Suprapubic skin (tissue), 4 donors: ENCODE measurements around the gene HLA-DRB1. TPM values are rescaled to one million over a fixed set of nuclear protein-coding genes. Genes with fewer than 3 reads are reported as not detected.

ENCODE experiments used
- DNase-seq, 2 donors: peaks; one replicate each; pipeline ENCODE4 v3.0.0-alpha.2; 2019; ENCODE audit warnings: low spot score in 2 of 2
- H3K27ac ChIP-seq: fragments of 200-600 bp; sonication (generic); one replicate; pipeline ENCODE4 v1.5.1; 2019
- H3K27me3 ChIP-seq: fragments of 200-600 bp; sonication (generic); one replicate; pipeline ENCODE4 v1.5.1; 2019
- H3K36me3 ChIP-seq: fragments of 200-600 bp; sonication (generic); one replicate; pipeline ENCODE4 v1.5.1; 2019
- H3K4me1 ChIP-seq: fragments of 200-600 bp; sonication (generic); one replicate; pipeline ENCODE4 v1.5.1; 2019
- H3K4me3 ChIP-seq: fragments of 200-600 bp; sonication (generic); one replicate; pipeline ENCODE4 v1.5.1; 2019; ENCODE audit warnings: mild to moderate bottlenecking
- H3K9me3 ChIP-seq: fragments of 200-600 bp; sonication (generic); one replicate; pipeline ENCODE4 v1.5.1; 2019
- EP300 ChIP-seq: sonication (generic); formaldehyde crosslinking; IDR thresholded peaks from one replicate; pipeline ENCODE4 v1.6.1; 2017; ENCODE audit warnings: antibody characterized with exemption
- POLR2A ChIP-seq, 2 donors: fragments of 450-650 bp; IDR thresholded peaks; one replicate each; pipeline ENCODE4 v1.6.1; 2017; ENCODE audit warnings: antibody characterized with exemption in 2 of 2, mild to moderate bottlenecking in 2 of 2, moderate library complexity in 2 of 2
- POLR2AphosphoS5 ChIP-seq, 3 donors: sonication (generic); formaldehyde crosslinking; IDR thresholded peaks; one replicate each; pipeline ENCODE4 v1.6.1; 2017; ENCODE audit warnings: antibody characterized with exemption in 3 of 3
- WGBS: methylation state at CpG from one replicate; pipeline ENCODE4 v1.1.5; 2018; 5-methylcytosine and 5-hydroxymethylcytosine counted together
- total RNA-seq, 4 donors: library from RNA; depleted of rRNA; stranded (reverse); fragments of >200 nt; gene quantifications; one replicate each; pipeline ENCODE4 v1.1.0, GENCODE V29; 2016
- TF ChIP-seq, protein P1 (sequence below), 2 donors: fragments of 200-600 bp in 1 of 2; fragments of 450-650 bp in 1 of 2; sonication (generic) in 1 of 2; IDR thresholded peaks; one replicate each; pipeline ENCODE4 v1.5.1; 2016 to 2019; ENCODE audit warnings: antibody characterized with exemption in 2 of 2, mild to moderate bottlenecking in 1 of 2, moderate library complexity in 1 of 2

The HLA-DRB1 gene
- 10 to 100 TPM; 28.0 to 39.3 (median 37.0) TPM for total RNA-seq

DNA sequence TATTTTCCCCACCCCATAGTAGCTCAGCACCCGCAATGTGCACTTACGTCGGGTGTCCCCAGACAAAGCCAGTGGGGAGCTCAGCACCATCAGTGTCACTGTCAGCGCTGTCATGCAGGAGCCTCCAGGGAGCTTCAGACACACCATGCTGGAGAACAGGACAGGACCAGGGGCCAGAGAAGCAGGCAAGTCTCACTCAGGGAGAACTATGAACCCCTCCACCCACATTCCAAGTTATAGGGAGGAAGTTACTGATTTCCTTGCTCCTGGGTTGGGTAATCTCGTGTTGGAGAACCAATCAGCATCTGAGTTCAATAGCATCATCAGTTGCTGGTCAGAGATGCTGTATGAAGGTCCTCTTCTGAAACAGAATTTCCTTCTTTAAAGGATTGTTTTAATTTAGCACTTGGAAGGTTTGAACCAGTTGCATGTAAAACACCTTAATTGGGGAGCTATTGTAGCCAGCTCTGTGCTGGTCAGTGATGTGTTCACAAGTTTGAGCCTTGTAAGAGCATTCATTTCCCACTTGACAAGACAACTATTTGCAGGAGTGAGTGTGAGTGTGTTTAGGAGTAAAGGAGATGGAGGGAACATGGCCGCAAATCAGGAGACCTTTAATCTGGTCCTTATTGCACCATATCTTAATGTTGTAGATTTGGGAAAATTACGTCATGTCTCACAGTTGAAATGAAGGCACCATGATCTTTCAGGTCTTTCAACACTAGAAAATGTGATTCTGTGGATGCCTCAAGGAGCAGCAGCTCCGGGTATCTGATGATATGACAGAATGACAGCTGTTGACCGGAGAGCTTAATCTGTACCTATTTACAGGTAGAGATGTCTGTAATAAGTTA, at the start of gene HLA-DRB1:
Gene HLA-DRB1, minus strand, starts transcription at position 253 of the 854 bp plus-strand sequence. Its CDS starts 106 bp downstream, at position 147.
- no peak for TF ChIP-seq POLR2A (IDR thresholded peaks at IDR 0.05)
- TF ChIP-seq POLR2AphosphoS5 (IDR thresholded peaks at IDR 0.05), result no peak
- TF ChIP-seq EP300, result no peak
- TF ChIP-seq, protein P1, sequence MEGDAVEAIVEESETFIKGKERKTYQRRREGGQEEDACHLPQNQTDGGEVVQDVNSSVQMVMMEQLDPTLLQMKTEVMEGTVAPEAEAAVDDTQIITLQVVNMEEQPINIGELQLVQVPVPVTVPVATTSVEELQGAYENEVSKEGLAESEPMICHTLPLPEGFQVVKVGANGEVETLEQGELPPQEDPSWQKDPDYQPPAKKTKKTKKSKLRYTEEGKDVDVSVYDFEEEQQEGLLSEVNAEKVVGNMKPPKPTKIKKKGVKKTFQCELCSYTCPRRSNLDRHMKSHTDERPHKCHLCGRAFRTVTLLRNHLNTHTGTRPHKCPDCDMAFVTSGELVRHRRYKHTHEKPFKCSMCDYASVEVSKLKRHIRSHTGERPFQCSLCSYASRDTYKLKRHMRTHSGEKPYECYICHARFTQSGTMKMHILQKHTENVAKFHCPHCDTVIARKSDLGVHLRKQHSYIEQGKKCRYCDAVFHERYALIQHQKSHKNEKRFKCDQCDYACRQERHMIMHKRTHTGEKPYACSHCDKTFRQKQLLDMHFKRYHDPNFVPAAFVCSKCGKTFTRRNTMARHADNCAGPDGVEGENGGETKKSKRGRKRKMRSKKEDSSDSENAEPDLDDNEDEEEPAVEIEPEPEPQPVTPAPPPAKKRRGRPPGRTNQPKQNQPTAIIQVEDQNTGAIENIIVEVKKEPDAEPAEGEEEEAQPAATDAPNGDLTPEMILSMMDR (IDR thresholded peaks at IDR 0.05), result no peak
- Histone ChIP-seq H3K4me1 (no peaks in the 10 kb centered on the region), H3K27ac (no peak within 1 kb of the TSS), H3K36me3 (no peaks in the 10 kb centered on the region), H3K9me3 (no peaks in the 10 kb centered on the region), H3K27me3 (no peaks in the 10 kb centered on the region), H3K4me3 (no peak within 1 kb of the TSS)
- 61% methylated on average over 9 of the region's 9 CpGs for WGBS
- DNase-seq, result no peak

DNA sequence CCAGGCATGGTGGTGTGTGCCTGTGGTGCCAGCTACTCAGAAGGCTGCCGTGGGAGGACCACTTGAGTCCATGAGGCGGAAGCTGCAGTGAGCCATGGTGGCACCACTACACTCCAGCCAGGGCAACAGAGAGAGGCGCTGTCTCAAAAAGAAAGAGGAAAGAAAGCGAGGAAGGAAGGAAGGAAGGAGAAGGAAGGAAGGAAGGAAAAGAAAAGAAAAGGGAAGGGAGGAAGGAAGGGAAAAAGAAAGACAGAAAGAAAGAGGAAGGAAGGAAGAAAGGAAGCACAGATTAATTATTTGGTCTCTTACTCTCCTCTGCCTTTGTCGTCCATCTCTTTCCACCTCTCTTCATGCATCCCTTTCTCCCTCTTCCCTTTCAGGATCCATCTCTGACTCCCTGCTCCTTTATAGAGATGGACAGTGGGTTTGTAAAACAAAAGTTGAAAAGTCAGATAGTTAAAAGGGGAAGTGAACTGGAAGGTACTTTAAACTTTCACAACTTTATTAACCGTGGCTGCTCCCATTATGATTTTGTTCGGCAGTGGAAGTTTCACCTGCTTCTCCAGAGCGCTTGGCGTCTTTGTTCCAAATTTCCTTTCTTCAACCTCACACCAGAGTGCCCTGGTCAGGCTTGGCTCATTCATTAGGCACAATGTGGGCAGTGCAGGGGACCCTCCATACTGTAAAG, 49.0 kb upstream of the HLA-DRB1 start:
- TF ChIP-seq POLR2A (IDR thresholded peaks at IDR 0.05) (no peak), EP300 (no peak), POLR2AphosphoS5 (IDR thresholded peaks at IDR 0.05) (no peak)
- TF ChIP-seq, protein P1 (IDR thresholded peaks at IDR 0.05), result no peak
- DNase-seq, result no peak
- no peak overlapping the region for H3K4me3 ChIP-seq
- no peaks in the 10 kb centered on the region for H3K4me1 ChIP-seq
- WGBS, result 55% methylated on average over 9 of the region's 9 CpGs
- H3K36me3 ChIP-seq, result no peaks in the 10 kb centered on the region
- H3K9me3 ChIP-seq, result no peaks in the 10 kb centered on the region
- no peak overlapping the region for H3K27ac ChIP-seq
- no peaks in the 10 kb centered on the region for H3K27me3 ChIP-seq

DNA sequence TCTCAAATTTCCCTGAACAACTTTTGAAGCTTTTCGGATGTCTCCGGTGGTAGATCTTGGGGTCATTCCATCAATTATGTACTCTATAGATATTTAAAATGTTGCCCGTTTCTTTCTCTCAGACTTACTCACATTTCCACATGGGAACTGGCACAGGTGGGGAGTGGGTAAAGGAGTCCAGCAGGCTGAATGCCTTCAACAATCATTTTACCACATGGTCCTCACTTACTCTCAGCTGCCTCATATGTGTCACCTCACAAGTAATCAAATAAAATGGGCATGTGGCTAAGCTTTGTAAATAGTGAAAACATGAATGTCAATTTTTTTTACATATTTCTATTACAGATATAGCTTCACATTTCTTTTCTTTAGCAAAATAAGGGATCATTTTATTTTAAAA, 48.2 kb upstream of the HLA-DRB1 start:
- Histone ChIP-seq H3K27ac (no peak overlapping the region), H3K27me3 (no peaks in the 10 kb centered on the region), H3K9me3 (no peaks in the 10 kb centered on the region), H3K4me1 (no peaks in the 10 kb centered on the region), H3K4me3 (peak overlapping the region; percentile 1), H3K36me3 (no peaks in the 10 kb centered on the region)
- 80% methylated on average over 3 of the region's 3 CpGs for WGBS
- TF ChIP-seq, protein P1 (IDR thresholded peaks at IDR 0.05), result no peak
- TF ChIP-seq POLR2A (IDR thresholded peaks at IDR 0.05) (no peak), POLR2AphosphoS5 (IDR thresholded peaks at IDR 0.05) (no peak), EP300 (no peak)
- no peak for DNase-seq

DNA sequence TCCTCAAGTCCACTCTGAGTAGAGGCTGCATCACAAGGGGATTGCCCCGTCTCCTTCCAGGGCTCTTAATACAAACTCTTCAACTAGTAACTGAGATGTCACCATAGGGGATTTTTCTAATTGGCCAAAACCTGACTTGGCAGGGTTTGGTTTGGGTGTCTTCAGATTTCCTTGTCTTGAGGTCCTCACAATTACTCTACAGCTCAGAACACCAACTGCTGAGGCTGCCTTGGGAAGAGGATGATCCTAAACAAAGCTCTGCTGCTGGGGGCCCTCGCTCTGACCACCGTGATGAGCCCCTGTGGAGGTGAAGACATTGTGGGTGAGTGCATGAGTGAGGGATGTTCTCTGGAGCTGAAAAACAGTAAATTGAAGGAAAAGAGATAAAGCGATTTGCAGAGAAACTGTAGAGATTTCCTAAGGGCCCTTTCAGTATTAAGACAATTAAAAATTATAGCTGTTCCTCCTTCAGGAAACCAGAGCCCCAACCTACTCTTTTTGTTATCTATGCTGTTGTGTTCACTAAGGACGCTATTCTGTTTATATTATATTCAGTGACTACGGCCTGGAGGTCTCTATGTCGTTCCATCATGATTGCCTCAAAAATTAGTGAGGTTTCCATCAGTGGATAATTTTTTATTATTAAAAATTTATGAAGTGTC, 47.7 kb upstream of the HLA-DRB1 start, which contains the start of gene HLA-DQA1:
Gene HLA-DQA1, plus strand, starts transcription at position 188 of the 662 bp plus-strand sequence. Its CDS starts 53 bp downstream, at position 241.
- H3K9me3 ChIP-seq, result no peaks in the 10 kb centered on the region
- no peak for DNase-seq
- H3K36me3 ChIP-seq, result no peaks in the 10 kb centered on the region
- no peaks in the 10 kb centered on the region for H3K27me3 ChIP-seq
- no peak within 1 kb of the TSS for H3K27ac ChIP-seq
- no peaks in the 10 kb centered on the region for H3K4me1 ChIP-seq
- WGBS, result 54% methylated on average over 7 of the region's 7 CpGs
- peak within 1 kb of the TSS; percentile 1 for H3K4me3 ChIP-seq
- TF ChIP-seq, protein P1 (IDR thresholded peaks at IDR 0.05), result no peak
- TF ChIP-seq EP300 (no peak), POLR2A (IDR thresholded peaks at IDR 0.05) (no peak), POLR2AphosphoS5 (IDR thresholded peaks at IDR 0.05) (no peak)
